IMR-90 (cell line): Measurements from ENCODE around the gene SBF1.

Experiments used
- BHLHE40 ChIP-seq: fragments of 150-350 bp; IDR thresholded peaks from 2 replicates; pipeline ENCODE4 v1.6.1; 2016; ENCODE audit warnings: mild to moderate bottlenecking, low read depth, low read length
- CTCF ChIP-seq: conservative IDR thresholded peaks from 2 replicates; pipeline ENCODE4 v1.5.1; 2012; ENCODE audit warnings: mild to moderate bottlenecking, low read depth, low read length, improper control_type of control experiment
- MAZ ChIP-seq: IDR thresholded peaks from 2 replicates; pipeline ENCODE4 v1.6.1; 2012; ENCODE audit warnings: low read depth, mild to moderate bottlenecking, low read length, improper control_type of control experiment, moderate library complexity, borderline replicate concordance
- MXI1 ChIP-seq: IDR thresholded peaks from 2 replicates; pipeline ENCODE4 v1.6.1; 2012; ENCODE audit warnings: low read depth, mild to moderate bottlenecking, low read length, moderate library complexity, borderline replicate concordance
- POLR2A ChIP-seq: IDR thresholded peaks from 2 replicates; pipeline ENCODE4 v1.6.1; 2012; ENCODE audit warnings: mild to moderate bottlenecking, low read depth, low read length
- RAD21 ChIP-seq: IDR thresholded peaks from 2 replicates; pipeline ENCODE4 v1.6.1; 2012; ENCODE audit warnings: low read length, improper control_type of control experiment
- RFX5 ChIP-seq: IDR thresholded peaks from 2 replicates; pipeline ENCODE4 v1.8.0; 2012; ENCODE audit warnings: low read depth, mild to moderate bottlenecking, low read length, moderate library complexity
- SMC3 ChIP-seq: fragments of 150-350 bp; IDR thresholded peaks from 2 replicates; pipeline ENCODE4 v1.6.1; 2016; ENCODE audit warnings: low read depth, mild to moderate bottlenecking, antibody characterized with exemption, low read length, moderate library complexity

DNA sequence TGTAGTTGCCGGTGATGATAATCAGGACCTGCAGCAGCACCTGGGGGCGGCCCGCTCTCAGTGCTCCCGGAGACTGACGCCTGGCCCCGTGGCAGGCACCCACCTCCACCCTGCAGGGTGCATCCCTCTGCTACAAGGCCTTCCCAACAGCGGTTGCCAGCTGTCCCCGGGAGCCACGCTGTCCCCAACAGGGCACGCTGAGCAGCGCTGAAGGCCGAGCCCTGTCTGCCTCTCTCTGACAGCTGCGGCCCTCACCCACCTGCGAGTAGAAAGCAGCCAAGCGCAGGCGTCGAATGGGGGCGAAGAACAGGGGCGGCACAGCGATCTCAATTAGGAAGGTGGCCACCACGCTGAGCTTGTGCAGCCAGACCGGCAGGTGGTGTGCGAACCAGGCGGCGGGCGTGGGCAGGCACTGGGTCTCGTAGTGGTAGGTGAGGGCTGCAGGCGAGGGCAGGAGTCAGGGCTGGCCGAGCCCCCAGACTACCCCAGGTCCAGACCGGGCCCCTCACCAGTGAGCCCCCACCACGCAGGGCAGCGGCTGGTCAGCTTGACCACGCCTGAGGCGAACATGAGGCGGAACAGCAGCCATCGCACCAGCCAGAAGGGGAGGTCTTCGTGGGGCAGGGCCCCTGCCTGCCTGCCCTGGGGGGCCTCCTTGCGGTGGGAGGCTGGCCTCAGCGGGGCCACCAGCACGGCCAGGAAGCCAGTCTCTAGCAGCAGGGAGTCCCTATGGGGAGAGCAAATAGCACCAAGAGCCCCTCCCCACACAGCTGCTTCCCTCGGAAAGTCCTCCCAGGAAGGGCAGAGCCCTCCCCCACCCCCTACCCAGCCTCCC lies 31.2 kb upstream of the SBF1 start:
- TF ChIP-seq CTCF = no peak
- TF ChIP-seq BHLHE40 = no peak
- no peak for TF ChIP-seq RAD21
- TF ChIP-seq RFX5 = no peak
- no peak for TF ChIP-seq SMC3
- TF ChIP-seq POLR2A = no peak
- no peak for TF ChIP-seq MXI1
- TF ChIP-seq MAZ = no peak
